ENCODE results near the gene OMA1.
"Not testable (repeated sequence)": the region's sequence is repeated elsewhere in the genome, so short reads cannot be mapped to it uniquely, and the experiment has no call there.

OMA1 gene

GRCh38 chr1:58546520-58547308 is at the start of gene OMA1:
Gene OMA1 (minus strand): TSS chr1:58546726. CDS start chr1:58539294, 7,432 bp downstream.
- peak; percentile 98 for DNase-seq

DNA sequence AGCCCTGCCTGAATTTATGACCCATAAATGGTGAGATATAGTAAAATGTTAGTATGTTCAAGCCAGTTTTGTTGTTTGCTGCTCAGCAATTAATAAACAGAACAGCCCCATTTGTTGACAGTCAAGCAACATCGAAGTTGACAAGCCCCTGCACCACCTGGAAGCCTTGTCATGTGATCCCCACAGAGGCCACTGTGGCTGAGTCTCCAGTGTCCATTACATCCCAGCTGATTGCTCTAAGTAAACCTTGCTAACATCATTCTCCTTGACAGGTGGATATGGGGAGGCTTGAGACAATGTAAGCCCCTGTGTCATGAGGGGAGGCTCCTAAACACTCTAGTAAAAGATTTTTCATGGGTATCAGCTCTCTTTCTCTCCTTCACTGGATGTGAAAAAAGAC is 48.0 kb upstream of the OMA1 start:
- no peak for DNase-seq

DNA sequence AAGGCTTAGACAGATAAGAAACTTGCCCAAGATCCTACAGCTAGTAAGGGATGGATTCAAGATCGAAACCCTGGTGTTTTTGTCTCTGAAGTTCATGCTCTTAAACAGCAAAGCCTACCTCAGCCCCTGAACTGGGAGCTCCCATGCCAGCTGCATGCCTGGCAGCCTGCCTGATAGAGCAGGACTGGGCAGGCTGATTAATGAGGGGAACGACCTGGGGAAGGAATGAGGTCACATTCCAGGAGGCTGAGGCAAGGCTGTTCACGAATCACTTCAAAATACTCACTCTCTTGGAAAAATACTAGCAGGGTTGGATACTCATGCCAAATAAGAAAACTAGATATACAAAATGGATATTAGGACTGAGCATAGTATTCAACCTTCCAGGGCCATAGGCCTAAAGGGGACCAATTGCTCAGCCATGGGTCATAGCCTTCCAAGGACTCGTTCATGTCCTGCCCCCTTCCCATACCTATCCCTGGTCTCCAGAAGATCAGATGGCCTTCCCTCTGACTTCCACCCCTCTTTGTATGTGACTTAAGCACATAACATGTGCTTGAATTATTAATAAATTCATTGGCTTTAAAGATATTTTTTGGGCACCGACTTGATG is 46.1 kb upstream of the OMA1 start:
- no peak for DNase-seq

GRCh38 chr1:58591806-58592205 is 45.3 kb upstream of the OMA1 start:
- no peak for DNase-seq

- DNase-seq = no peak
These were observed 43.5 kb upstream of the OMA1 start for GRCh38 chr1:58590019-58590418.

DNA sequence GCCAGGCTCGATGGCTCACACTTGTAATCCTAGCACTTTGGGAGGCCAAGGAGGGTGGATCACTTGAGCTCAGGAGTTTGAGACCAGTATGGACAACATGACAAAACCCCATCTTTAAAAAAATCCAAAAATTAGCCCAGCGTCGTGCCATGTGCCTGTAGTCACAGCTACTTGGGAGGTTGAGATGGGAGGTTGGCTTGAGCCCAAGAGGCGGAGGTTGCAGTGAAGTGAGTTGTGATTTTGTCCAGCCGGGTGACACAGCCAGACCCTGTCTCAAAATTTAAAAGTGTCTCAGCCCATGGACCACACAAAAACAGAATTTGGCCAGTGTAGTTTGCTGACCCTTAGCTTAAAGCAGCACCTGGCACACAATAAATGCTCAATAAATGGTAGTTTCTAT is 41.9 kb upstream of the OMA1 start:
- DNase-seq = no peak

DNA sequence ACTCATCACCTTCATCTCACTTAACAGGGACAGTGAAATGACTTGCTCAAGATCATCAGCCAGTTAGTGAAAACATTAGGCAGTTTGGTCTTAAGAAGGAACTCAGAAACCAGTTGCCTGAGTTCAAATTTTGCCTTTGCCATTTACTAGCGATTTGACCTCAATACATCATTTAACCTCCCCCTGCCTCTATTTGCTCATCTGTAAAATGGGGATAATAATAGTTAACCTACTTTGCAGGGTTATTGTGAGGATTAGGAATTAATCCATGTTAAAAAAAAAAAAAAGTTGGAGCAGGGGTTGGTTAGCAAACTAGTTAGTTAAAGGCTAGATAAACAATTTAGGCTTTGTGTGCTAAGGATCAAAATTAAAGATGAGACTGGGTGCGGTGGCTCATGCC is 41.1 kb upstream of the OMA1 start:
- no peak for DNase-seq

- DNase-seq = no peak
These were observed 39.7 kb upstream of the OMA1 start for GRCh38 chr1:58586271-58586670.

GRCh38 chr1:58585581-58586151 is 39.1 kb upstream of the OMA1 start:
- no peak for DNase-seq

GRCh38 chr1:58585166-58585565 is 38.6 kb upstream of the OMA1 start:
- no peak for DNase-seq

- DNase-seq = peak; percentile 21
These were observed 37.8 kb upstream of the OMA1 start for GRCh38 chr1:58584082-58584895.

DNA sequence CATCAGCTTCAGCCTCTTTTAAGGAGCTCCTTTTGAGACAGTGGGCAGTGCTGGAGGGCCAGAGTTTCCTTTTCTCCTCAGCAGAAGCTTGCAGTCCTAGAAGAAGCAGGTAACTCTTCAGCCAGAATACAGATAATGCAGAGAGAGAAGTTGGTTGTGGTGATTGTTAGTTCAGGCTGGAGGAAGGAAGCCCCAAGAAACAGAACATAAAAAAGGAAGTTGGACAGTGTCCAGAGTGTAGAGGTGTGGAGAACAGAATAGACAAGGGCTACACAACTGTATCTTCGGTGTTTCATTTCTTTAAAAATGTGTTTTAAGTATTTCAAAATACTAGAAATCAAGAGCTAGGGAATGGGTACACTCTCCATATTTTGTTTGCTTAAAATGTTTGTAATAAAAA is 37.0 kb upstream of the OMA1 start:
- no peak for DNase-seq

- DNase-seq = not testable (repeated sequence)
These were observed 35.6 kb upstream of the OMA1 start for GRCh38 chr1:58582143-58582542.

DNA sequence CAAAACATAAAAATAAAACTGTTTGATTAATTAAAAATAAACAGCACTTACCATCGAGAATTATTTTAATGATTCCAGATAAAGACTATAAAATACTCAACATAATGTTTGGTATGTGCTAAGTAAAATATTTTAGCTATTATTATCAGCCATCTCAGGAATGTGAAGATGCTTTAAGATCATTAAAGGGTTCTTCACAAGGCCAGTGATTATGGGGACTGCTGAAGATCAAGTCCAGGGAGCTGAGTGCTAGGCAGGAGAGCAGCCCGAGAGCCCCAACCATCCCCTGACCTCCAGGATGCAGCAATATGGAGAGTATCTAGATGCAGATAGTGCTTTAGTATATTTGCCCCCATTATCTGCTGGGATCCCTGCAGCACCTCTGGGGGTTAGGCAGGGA is 35.1 kb upstream of the OMA1 start:
- DNase-seq = no peak

DNA sequence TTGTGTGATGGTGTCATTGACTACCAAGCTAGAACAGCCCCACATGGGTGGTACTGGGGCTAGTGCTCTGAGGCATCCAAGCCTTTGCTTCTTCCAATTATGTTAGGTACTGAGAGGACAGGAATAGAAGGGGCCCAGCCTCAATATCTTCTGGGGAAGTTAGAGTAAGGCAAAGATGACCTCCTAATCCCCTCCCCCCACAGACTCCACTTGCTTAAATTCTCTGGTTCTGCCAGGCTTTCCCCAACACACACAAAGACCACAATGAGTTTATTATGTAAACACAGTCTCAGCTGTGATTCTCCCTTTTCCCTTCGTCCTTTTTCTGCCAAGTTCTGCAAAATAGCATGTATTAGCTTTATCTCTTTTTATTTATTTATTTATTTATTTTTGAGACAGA is 33.7 kb upstream of the OMA1 start:
- DNase-seq = no peak

- no peak for DNase-seq
These were observed 31.1 kb upstream of the OMA1 start for GRCh38 chr1:58577654-58578030.

GRCh38 chr1:58576727-58577653 is 30.5 kb upstream of the OMA1 start, which contains the start of gene TACSTD2:
Gene TACSTD2 (minus strand): TSS chr1:58577252. CDS start chr1:58577156, 96 bp downstream.
- DNase-seq = no peak

- DNase-seq = peak; percentile 32
These were observed 29.8 kb upstream of the OMA1 start for GRCh38 chr1:58576325-58576726.

- DNase-seq = no peak
These were observed 29.2 kb upstream of the OMA1 start for GRCh38 chr1:58575551-58576324.

- DNase-seq = no peak
These were observed 28.3 kb upstream of the OMA1 start for GRCh38 chr1:58574816-58575215.
